GM10266 (cell line): Measurements from ENCODE around the gene HABP2.

Experiments
- DNase-seq: peaks from one replicate; pipeline ENCODE4 v3.0.0; 2012; ENCODE audit errors: extremely low spot score
- TF ChIP-seq, protein P1 (sequence below): IDR thresholded peaks from 2 replicates; pipeline ENCODE4 v1.5.1; 2012; ENCODE audit warnings: mild to moderate bottlenecking, low read depth; ENCODE audit not compliant: control insufficient read depth, insufficient read depth; ENCODE audit errors: missing control alignments

HABP2 gene

DNA sequence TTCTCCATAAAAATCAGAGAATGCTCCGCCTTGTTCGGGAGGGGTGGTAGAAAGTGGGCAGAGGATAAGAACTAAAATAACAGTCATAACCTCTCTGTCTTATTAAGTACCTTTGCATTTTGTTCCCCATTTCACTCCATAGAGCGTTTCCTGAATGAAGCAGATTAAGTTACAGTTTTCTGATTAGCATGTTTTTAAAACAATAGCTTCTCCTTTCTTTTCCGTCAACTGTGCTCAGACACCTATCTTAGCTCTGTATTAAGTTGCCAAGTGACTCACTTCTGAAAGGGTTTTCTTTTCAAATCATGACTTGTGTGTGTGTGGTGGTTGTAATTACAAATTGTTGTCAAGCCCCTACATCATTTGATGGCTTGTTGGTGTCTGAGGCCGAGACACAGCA is 1.4 kb downstream of the HABP2 start:
- no peak for DNase-seq
- TF ChIP-seq, protein P1, sequence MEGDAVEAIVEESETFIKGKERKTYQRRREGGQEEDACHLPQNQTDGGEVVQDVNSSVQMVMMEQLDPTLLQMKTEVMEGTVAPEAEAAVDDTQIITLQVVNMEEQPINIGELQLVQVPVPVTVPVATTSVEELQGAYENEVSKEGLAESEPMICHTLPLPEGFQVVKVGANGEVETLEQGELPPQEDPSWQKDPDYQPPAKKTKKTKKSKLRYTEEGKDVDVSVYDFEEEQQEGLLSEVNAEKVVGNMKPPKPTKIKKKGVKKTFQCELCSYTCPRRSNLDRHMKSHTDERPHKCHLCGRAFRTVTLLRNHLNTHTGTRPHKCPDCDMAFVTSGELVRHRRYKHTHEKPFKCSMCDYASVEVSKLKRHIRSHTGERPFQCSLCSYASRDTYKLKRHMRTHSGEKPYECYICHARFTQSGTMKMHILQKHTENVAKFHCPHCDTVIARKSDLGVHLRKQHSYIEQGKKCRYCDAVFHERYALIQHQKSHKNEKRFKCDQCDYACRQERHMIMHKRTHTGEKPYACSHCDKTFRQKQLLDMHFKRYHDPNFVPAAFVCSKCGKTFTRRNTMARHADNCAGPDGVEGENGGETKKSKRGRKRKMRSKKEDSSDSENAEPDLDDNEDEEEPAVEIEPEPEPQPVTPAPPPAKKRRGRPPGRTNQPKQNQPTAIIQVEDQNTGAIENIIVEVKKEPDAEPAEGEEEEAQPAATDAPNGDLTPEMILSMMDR: no peak

DNA sequence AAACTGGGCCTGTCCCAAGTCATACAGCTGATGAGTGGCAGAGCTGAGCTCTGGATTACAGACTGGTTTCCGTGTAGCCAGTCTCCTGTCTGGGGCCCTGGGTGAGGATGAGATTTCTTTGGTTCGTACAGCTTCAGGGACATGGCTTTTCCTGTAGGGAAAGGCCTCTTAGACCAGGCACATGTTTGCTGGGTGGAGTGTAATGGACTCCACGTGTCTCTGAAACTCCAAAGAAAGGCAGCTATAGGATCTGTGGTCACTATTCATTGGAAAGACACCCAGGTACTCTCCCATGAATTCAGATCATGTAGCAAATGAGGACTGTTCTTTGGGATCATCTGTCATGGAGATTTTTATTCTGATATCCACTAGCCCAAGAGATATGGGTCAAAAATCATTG is 2.4 kb downstream of the HABP2 start:
- no peak for DNase-seq
- TF ChIP-seq, protein P1: no peak

DNA sequence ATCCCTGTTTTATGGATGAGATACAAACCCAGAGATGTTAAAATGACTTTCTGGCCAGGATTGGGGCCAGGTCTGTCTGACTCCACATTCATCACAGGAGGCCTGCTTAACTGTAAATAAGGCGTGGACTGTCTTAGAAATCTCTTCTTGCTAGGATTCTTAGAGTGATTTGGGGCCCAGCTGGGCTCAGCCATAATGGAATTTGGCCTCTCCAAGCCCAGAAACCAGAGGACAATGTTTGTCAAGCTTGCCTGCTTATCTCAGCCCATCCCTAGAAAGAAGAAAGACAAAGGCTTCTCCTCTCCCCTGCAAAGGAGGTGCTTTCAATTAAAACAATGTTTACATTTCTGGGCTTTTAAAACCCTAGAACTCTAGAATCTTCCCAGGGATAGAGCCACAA is 2.9 kb downstream of the HABP2 start:
- DNase-seq: no peak

DNA sequence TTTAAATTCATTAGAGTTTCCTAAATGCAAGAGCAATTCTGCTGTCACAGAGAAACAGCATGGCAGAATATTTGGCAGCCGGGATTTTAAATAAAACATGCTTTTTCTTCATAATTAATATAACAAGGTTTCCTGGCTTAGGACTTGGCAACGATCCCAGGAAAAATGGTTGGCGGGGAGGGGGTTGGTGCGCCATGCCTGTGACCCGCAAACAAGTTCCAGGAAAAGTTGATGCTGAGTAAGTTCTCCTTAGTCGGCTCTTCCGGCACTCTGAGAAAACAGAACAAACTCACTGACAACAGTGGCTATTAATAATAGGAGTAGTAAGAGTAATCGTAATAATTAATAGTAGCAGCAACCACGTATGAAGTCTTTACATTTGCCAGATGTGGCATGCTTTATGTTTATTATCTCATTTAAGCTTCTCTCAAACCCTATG is 4.6 kb downstream of the HABP2 start:
- TF ChIP-seq, protein P1: no peak
- no peak for DNase-seq

More for the DNA sequence above, 2.9 kb downstream of the HABP2 start:
- TF ChIP-seq, protein P1: no peak

DNA sequence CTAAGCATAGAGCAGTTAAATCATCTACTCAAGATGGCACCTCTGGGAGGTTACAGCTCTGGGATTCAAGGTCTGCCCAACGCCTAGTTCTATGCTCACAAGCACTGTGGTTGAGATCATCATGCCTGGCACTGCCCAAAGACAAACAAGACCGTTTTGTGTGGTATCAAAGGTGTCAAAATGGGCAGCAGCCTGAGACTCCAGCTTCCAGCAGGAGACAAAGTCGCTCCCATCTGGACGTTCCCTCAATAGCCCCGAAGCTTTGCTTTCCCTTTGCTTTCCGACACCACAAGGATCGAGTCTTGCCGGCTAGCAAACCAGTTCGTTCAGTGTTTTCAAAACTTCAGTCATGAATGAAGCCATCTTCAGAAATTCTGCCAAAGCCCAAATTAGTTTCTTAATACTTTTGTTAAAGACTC is 5.1 kb downstream of the HABP2 start:
- DNase-seq: no peak

DNA sequence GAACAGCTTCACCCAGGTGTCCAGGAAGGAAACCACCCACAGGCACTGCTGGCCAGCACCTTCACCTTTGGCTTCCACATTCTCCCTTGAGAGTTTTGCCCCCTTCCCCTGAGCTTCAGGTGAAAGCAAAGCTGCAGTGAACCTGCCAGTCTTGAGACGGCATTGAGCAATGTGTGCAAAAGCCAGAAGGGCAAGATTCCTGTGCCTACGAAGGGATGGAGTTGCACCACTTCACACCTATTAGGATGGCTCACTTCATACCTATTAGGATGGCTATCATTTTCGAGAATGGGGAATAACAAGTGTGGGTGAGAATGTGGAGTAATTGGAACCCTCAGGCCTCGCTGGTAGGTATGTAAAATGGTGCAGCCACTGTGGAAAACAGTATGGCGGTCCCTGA is 7.2 kb downstream of the HABP2 start:
- TF ChIP-seq, protein P1: no peak
- no peak for DNase-seq

More for the DNA sequence above, 5.1 kb downstream of the HABP2 start:
- TF ChIP-seq, protein P1: no peak

DNA sequence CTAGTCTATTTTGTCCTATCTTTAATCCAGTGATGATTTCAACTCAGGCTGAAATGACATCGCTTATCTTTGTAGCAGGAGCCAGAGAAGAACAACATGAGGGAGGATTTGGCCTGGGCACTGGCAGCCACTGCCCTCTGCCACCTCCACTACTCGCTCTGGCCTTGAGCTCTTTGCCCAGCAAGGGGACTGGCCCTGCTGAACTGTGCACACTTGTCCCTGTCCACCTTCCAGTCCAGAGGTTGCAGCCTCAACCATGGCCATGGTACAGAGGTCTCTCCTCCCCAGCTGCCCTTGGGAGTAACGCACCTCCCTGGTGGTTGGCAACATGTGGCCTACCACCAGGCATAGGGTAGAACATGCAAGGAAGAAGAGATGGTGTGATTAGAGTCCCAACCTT is 8.4 kb downstream of the HABP2 start:
- no peak for DNase-seq
- TF ChIP-seq, protein P1: no peak
